Measurements from ENCODE around the gene TSEN2.
A peak's percentile ranks its signal among the peaks of the same experiment; 100 is the strongest.
"Not testable (repeated sequence)": the region's sequence is repeated elsewhere in the genome, so short reads cannot be mapped to it uniquely, and the experiment has no call there.

The TSEN2 gene

DNA sequence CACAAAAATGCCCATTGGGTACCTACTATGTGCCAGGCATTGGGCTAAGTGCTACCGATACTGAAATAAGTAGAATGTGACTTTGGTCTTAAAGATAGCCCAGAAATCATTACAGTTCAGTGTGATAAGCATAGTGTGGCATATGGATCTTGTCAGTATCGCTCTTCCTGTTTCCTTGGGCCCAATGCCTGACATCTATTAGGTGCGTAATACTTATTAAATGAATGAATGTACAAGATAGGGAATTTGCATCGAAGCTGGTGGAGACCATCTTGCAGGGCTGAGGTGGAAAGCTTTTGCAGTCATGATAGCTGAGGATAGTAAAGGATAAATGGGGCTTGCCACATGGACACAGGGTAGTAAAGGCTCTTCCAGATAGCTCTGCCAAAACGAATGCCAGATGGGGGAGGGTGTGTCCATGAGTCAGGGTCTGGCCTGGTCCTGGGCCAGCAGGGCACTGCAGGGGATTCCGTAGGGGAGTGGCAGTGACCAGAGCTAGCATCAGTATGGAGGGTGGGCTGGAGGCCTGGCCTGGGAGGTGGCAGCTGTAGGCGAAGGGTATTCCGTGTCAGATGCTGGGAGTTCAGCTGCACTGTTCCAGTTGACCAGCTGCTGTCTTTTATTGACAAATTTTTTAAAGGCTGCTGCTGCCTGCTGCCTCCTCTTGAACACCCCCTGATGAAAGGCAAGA lies 23.5 kb downstream of the TSEN2 start:
- no peak for DNase-seq

DNA sequence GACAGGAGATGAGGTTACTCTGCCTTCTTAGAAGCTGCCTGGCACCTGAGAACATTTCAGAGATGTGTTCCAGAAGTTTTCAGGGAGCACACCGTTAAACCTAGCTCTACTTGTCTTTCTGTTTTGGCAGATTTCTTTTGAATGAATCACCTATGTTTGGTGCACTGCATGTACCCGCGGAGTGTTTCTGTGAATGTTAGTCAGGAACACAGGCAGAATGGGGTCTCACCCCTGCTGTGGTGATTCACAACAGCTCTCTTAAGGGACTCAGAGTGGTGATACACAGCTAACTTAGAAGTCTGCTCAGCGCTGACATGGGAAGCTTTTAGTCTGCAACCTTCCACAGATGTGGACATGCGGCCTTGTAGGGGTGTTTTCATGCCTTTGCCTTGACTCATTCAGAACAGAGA lies 24.0 kb downstream of the TSEN2 start:
- DNase-seq = no peak

GRCh38 chr3:12509466-12509865 lies 25.2 kb downstream of the TSEN2 start:
- no peak for DNase-seq

GRCh38 chr3:12512534-12513118 lies 28.3 kb downstream of the TSEN2 start:
- no peak for DNase-seq

- no peak for DNase-seq
These were observed 29.6 kb downstream of the TSEN2 start for GRCh38 chr3:12513694-12514446.

- DNase-seq = no peak
These were observed 31.4 kb downstream of the TSEN2 start for GRCh38 chr3:12515631-12516030.

DNA sequence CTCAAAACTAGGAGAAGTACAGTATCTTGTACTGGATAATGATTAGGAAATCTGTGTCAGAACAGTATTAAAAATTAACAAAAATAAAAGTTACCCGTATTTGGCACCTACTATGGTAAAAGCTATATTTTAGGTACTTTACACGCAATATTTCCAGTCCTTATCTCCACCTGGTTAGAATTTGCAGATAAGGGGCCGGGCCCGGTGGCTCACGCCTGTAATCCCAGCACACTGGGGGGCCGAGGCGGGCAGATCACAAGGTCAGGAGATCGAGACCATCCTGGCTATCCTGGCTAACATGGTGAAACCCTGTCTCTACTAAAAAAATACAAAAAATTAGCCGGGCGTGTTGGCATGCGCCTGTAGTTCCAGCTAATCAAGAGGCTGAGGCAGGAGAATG lies 32.6 kb downstream of the TSEN2 start:
- no peak for DNase-seq

- no peak for DNase-seq
These were observed 34.2 kb downstream of the TSEN2 start for GRCh38 chr3:12518261-12519028.

DNA sequence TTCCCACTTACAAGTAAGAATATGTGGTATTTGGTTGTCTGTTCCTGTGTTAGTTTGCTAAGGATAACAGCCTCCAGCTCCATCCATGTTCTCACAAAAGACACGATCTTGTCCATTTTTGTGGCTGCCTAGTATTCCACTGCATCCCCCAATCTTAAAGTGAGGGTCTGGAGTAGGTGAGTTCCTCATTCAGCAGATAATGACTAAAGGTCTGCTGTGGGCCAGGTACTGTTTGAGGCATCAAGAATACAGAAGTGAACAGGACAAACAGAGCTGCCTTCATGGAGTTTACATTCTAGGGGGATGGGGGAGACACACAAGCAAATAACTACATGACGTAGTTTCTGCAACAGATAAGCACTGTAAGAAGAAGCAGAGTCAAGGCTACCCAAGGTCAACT lies 36.7 kb downstream of the TSEN2 start:
- DNase-seq = no peak

- DNase-seq = no peak
These were observed 38.4 kb downstream of the TSEN2 start for GRCh38 chr3:12522721-12523120.

DNA sequence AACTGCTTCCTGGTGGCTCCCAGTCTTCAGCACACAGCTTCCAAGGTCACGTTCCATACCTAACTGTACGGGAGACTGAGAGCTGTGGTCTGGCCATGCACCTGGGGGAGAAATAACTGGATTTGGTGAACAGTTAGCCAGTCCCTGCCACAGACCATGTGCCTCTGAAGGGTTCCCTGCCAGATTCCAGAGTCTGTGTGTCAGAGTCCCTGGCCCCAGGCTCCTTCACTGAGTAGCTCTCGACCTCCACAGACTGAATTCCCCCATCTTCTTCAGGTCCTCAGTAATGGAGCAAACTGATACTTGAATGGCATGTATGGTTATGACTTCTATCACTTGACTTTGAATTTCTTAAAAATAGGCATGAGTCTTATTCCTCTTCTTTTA lies 43.5 kb downstream of the TSEN2 start:
- no peak for DNase-seq

- no peak for DNase-seq
These were observed 47.9 kb downstream of the TSEN2 start for GRCh38 chr3:12532182-12532581.

- no peak for DNase-seq
These were observed 52.1 kb downstream of the TSEN2 start for GRCh38 chr3:12536423-12536822.

GRCh38 chr3:12541625-12542024 lies 57.3 kb downstream of the TSEN2 start:
- DNase-seq = no peak

DNA sequence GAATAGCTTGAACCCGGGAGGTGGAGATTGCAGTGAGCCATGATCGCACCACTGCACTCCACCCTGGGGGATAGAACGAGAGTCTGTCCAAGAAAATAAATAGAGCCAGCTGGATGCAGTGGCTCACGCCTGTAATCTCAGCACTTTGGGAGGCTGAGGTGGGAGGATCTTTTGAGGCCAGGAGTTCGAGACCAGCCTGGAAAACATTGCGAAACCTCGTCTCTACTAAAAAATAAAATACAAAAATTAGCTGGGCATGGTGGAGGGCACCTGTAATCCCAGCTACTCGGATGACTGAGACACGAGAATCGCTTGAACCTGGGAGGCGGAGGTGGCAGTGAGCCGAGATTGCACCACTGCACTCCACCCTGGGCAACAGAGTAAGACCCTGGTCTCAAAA lies 59.2 kb downstream of the TSEN2 start:
- DNase-seq = not testable (repeated sequence)

DNA sequence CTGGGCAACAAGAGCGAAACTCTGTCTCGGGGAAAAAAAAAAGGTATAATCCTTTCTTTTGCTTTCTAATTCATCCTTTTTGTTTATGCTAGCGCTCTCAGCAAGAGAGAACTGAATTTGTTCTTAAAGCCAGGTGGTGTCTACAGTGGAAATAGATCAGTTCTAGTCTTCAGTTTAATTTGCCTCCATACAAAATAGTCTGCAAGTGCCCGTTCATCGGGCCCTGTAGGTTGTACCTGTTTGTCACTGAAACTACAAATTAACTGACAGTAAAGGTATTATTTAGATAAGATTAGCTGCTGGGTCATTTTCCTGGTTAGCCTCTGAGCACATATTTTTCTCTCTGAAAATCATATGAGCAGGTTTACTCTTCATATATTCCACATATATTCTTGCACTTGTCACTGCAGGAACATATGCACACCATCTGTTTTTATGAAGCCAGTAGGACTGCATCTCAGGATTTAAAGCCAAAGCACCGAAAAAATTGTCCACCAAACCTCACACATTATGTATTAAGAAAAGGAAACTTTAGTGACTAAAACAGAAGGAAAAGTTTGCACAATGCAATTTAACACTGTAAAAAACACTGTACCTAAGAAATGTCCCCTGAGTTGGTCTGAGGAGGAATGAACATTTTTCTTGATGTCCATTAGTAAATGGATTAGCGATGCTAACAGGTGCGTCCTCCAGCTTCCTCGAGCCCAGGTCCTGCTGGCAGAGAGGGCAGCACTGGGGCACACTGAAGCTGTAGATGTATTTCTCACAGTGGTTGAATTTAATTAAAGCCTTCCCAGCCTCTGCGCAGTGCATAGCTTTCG lies 60.6 kb downstream of the TSEN2 start:
- DNase-seq = no peak

DNA sequence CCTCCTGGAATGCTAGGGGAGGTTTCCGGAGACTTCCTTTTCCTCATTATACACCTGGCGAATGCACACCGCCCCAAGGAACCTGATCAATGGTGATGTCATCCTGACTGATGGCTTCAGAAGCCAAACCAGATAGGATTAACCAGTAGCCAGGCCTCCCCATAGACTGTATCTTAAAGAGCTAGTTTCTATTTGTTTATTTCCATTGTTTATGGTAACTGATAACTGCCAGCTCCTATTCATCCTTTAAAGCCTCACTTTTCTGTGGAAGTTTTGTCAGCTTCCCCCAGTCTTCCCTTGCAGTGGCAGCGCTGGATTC lies 61.2 kb downstream of the TSEN2 start, which contains the start of gene MKRN2OS:
Gene MKRN2OS, minus strand, starts transcription at position 27 of the 319 bp plus-strand sequence. CDS start 35 bp downstream, outside the sequence.
- DNase-seq = no peak

DNA sequence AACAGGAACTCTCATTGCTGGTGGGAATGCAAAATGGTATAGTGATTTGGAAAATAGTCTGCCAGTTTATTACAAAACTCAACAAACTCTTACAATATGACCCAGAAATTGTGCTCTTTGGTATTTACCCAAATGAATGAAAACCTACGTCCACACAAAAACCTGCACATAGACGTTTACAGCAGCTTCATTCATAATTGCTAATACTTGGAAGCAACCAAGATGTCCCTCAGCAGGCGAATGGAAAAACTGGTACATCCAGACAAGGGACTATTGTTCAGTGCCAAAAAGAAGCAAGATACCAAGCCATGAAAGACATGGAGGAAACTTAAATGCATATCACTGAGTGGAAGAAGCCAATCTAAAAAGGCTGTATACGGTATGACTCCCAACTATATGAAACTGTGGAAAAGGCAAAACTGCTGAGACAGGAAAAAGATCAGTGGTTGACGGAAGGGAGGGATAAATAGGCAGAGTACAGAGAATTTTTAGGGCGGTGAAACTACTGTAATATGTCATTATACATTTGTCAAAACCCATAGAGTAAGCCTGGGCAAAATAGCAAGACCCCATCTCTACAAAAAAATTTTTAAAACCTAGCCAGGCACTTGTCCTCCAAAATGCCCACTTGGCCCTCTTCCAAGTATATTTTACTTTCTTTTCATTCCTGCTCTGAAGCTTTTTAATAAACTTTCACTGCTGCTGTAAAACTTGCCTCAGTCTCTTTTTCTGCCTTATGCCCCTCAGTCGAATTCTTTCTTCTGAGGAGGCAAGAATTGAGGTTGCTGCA lies 65.9 kb downstream of the TSEN2 start:
- no peak for DNase-seq

GRCh38 chr3:12553921-12554391 lies 69.7 kb downstream of the TSEN2 start:
- DNase-seq = no peak

DNA sequence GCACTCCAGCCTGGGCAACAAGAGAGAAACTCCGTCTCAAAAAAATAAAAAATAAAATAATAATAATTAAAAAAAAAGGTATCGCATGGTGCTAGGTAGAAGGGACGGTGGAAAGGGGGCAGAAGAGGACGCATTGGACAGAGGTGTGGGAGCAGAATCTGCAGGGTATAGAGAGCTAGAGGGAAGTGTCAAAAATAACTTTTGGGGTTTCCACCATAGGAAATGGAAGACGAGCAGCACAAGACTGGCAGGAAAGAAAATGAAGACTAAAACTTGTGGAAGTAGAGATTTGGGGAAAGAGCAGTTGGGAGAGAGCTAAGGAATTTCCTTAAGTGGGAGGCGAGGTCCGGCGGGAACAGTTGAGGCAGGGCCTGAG lies 72.0 kb downstream of the TSEN2 start:
- no peak for DNase-seq

DNA sequence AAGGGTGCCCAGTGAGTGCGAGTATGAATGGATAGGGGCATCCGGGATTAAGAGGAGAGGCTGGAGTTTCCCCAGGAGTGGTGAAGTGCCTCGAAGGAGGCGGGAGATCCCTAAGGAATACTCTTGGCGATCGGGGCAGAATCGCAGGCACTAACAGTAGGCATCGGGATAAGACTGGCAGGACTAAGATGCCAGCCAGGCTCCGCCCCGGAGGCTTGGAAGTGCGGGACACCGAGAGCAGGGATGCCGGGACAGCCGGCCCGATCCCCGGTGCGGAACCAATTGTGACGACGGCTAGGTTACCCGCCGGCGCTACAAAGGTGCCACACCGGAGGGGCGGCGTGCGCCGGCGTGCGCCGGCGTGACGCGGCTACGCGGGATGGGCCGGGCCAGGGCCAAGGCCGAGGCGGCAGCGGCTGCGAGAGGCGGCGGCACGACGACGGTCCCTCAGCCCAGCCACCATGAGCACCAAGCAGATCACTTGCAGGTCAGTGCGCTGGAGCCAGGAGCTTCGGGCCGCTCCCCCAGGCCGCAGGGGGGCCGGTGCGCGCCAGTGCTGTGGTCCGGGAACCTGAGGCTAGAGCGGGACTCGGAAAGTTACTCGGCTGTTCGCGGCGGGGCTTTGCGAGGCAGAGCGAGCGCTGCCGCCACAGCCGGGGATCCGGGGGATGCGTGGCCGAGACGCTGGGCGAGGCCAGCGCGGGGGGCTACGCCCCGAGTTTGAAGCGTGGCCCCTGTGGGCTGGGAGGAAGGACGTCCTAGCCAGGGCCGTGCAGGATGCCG lies 72.6 kb downstream of the TSEN2 start, which contains the start of gene MKRN2:
Gene MKRN2, plus strand, starts transcription at position 398 of the 783 bp plus-strand sequence. Its CDS starts 64 bp downstream, at position 462.
- DNase-seq = peak; percentile 12
